GM21576 (cell line): Measurements from ENCODE around the gene WNT3.

Experiments used
- ATAC-seq: cut with Tn5 transposase; IDR thresholded peaks from one replicate; pipeline ENCODE4 v1.9.1; 2021; ENCODE audit warnings: mild to moderate bottlenecking, moderate library complexity; ENCODE audit not compliant: unreplicated experiment

WNT3 gene

DNA sequence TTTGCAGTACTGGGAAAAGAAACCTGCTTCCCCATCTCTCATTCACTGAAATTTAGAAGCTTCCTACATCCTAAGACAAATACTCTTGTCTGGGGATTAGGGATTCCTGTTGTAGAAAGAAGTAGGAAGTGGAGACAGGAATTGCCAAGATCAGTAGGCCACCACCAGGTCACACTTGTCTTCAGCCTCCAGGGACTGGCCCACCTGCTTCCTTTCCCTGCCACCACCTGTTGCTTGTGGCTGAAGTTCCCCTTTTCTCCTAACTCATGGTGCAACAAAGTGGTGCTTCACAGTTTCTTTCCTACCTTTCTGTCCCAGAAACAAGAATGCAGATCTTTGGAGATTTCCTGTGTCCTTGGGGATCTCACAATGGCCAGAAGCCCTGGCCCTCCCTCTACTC is 82.4 kb downstream of the WNT3 start:
- no peak for ATAC-seq

DNA sequence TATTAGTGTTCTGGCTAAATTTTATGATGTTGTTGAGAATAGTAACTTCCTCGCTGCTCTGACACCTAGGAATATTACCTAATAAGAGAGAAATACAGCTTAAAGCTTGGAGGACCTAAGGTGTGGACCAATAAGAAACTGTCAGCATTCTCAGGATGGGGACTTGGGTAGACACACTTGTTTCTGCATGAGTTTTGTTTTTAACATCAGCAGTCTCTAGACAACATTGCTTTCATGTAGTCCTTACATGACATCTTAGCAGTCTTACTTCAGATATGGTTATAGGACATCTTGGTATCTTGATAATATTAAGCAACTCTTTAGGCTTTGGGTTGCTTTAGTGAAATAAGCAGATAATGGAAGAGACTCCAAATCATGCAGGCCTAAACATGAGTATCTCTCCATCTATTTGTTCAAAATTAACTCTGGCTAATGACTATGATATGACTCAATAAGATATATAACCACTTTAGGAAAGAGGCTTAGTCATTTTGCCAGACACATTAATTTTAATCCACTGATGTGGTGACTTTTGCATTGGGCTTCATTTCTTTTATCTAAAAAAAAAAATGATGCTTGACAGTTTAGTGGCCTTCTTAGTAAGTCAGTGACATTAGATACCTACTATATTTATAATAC is 84.5 kb downstream of the WNT3 start:
- ATAC-seq: no peak

DNA sequence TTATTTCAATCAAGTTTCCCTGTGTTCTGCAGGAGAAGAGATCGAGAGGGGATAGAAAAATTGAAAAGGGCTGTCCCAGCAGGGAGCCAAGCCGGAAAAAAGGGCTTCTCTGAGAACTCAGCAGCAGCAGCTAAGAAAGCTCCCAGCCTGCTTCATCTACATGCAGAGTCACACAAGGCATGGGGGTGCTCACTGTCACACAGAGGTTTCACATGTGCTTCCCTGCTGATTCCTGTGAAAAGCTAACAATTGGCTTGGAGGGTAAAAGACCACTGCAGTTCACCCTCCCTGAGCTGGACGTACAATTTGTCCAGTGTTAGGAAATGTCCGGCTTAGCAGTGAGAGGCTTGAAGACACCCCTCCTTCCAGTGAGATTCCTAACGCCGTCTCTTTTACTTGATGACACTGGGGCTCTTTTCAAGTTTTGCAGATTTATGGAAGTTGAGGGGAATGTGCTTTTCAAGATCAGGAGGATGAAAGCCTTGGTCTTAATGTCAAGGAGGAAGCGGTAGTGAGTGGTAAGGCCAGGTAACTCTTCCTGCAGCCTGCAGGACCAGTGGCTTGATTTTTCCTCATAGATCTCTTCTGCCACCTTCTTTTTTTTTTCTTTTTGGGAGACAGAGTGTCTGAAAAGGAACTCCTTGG is 85.6 kb downstream of the WNT3 start:
- ATAC-seq: no peak

DNA sequence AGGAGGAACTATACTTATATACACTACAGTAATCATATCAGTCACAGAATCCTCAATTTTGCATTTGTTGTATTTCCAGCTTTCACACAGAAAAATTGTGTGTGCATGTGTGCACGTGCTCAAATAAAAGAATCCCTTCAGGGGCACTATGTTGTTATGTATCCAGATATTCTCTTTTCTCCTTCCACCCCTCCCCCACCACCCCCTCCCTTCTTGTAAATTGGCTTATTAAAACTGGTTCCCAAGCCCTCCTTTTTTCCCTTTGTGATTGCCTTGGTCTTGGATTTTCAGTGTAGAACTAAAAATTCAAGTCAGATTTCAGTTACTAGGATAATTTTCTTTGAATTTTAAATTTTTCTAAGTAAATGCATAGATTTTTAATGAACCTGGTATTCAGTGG is 86.3 kb downstream of the WNT3 start:
- ATAC-seq: no peak

DNA sequence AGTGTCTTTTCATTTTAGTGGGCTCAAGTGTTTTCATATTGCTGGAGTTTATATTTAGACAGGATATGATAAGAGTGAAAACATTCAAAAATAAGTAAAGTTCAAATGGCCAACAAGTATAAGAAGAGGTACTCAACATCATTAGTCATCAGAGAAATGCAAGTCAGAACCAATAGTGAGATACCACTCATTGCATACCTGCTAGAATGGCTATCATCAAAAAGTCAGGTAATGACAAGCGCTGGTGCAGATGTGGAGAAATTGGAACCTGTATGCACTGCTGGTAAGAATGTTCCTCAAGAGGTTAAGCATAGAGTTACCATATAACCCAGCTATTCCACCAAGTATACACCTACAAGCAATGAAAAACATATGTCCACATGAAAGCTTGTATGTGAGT is 87.8 kb downstream of the WNT3 start:
- no peak for ATAC-seq

DNA sequence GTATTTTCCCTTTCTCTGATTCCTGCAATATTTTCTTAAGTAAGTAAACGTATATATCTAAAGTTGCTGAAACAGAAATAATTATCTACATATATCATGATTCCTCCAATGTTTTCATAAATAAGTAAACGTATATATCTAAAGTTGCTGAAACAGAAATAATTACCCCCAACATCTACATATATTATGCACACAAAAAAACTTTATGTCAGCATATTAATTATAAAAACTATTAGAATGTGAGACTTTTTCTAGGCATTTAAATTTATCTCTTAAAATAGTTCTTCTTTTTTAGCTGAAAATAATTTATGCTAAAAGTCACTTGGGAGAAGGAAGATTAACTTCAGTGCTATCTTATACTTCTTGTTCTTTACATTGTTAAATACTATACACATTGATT is 88.5 kb downstream of the WNT3 start:
- ATAC-seq: no peak

DNA sequence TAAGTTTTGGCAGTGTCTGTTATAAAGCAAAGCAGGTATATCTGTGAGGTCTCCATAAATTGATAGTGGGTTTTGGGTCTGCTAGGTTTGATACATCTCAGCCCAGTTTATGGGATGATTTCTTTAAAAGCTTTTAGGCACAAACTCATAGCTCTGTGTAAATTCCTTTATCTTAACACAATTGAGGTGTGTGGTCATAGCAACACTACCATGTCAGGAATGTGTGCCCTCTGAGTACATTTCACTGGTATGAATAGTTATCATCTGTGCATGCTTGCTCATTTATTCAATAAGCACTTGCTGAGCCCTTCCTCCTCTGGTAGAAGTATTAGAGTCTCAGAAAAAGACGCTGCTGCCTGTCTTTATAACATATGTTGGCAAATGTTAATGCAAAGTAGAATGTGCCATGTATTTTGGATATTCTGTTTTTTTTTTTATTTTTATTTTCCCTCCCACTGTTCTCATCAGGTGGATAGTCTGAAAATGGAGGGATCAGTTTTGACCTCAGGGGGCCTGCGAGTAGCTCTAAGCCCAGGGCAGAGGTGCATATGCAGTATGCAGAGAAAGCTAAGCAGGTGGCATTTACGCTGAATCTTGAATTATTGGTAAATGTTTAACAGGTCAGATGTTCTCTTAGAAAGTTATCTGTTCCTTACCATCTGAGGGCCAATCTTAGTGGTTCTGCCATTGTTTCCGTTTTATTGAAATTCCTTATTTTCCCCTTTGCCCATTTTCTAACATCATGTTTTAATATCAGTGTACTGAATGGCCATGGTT is 90.7 kb downstream of the WNT3 start:
- ATAC-seq: no peak

DNA sequence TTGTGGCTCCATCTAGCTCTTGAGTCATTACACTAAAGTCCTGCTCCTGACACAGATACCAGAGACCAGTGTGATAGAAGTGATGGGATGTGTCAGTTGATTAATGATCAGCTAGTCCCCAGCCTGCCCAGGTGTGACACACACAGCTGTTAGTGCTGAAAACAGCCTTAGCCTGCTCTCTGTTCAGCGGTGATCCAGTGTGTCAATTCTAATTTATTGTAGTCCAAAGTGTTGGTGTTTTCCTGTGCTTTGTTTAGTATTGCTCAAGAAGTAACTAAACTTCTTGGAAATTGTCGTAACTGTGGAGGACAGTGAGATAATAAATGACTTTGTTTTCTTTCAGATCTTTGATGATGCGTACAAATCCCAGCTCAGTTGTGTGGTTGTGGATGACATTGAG is 92.3 kb downstream of the WNT3 start:
- no peak for ATAC-seq

DNA sequence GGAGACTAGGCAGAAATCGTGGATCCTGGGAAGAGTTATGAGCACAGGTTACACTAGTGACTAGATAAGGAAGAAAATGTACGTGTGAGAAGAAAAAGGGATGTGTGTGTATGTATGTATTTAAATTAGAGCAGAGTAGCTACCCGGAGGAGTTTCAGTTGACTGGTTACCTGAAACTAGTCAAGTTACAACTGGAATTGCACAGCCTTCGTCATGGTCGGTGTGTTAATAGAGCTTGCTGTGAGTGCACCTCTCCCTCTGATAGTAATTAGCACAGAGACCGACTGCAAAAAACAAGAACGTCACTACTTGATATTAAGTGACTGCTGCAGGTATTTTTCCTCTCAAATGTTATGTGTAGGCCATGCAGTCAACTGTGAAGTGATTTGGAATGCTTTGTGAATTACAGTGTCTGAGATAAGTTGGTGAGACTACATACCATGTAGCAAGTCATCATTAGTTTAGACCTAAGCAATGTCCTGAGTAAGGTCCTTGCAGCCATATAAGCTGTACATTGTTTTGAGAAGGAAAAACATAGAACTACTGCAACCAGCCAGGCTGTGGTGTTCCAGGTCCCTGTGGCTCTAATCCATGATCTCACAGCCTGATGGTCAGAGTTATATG is 95.7 kb downstream of the WNT3 start:
- no peak for ATAC-seq

DNA sequence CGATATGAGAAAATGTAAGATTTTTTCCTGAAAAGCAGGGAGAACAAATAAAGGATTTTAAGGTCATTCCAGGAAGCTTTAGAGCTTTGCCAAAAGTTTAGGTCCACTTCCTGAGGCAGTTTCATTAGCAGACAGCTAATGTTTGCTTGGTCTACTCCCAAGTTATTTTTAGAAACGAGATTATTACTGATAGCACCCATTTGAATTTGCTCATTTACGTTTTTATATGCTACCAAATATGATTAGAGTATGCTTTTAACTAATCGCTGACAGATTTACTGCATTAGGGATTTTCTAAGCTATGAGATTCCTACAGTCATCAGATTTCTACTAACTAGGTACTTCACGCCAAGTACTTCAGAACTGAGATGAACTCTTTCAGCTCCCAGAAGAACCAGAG is 98.1 kb downstream of the WNT3 start:
- no peak for ATAC-seq

DNA sequence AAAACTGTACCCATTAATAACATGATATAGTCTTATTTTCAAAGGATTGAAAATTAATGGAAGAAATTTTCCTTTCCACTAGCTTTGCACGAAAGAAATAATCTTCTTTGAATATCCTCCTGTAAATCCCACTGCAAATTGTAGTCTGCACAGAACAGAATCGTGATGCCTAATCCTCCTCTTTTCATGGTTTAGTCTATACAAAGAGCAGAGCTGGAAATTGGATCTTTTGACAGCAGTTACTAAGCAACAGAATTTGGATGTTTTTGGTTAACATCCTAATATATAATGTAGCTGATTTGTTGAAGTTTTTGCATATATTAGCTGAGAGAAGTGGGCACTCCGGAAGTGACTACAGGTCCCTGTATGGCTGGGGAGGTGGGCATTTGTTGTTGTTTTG is 98.6 kb downstream of the WNT3 start:
- no peak for ATAC-seq

DNA sequence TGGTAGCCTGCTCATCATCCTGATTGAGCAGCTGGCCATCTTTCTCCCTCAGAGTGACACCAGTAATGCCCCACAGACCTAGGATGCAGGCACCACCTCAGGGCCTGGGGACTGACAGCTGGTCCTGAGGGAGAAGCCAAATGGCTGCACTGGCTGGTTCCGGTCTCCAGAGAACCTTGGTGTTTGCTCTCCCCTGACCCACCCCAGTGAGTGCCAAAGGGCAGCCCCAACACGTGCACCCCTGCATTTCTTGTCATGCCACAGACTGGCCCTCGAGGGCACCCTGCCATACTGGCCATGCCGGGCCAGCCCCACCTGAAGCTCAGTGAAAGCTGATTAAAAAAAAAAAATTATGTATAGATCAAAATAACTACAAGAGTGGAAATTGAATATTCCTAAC is 100.5 kb downstream of the WNT3 start:
- no peak for ATAC-seq
